SK-N-SH (cell line): ENCODE results near the gene MPZL1. TPM values are rescaled to one million over a fixed set of nuclear protein-coding genes. Genes with fewer than 3 reads are reported as not detected.

Experiments used
- CTCF ChIA-PET: fragments of 300-600, 350-600 bp; formaldehyde crosslinking; extraction: SDS; loops from one replicate; lab custom pipeline; 2021; lab: Yijun Ruan, JAX
- POLR2A ChIA-PET: fragments of 350-600 bp; sonication (Branson Sonifier 250); formaldehyde crosslinking; extraction: SDS; loops from one replicate; lab custom pipeline; 2020; ENCODE audit warnings: antibody characterized with exemption, inconsistent platforms; lab: Yijun Ruan, JAX
- DNase-seq: peaks from one replicate; pipeline ENCODE4 v3.0.0; 2012
- H2AFZ ChIP-seq: fragments of 200-600 bp; sonication (generic); 2 replicates; pipeline ENCODE4 v1.8.1; 2016; ENCODE audit warnings: antibody characterized with exemption, mild to moderate bottlenecking, low read depth
- H3F3A ChIP-seq: fragments of 200-600 bp; sonication (generic); replicated peaks from 2 replicates; pipeline ENCODE3; 2016; ENCODE audit warnings: antibody characterized with exemption, mild to moderate bottlenecking; ENCODE audit not compliant: insufficient read depth
- H3K27ac ChIP-seq, 2 experiments: fragments of 200-500 bp in 1 of 2; fragments of 200-600 bp in 1 of 2; sonication (Bioruptor generic) in 1 of 2; sonication (generic), shearing (Covaris generic) in 1 of 2; 2 replicates each; pipeline versions ENCODE4 v1.5.1 to v1.6.1; 2014 to 2016; ENCODE audit warnings: low read depth in 2 of 2, inconsistent platforms in 1 of 2, low read length in 1 of 2, mild to moderate bottlenecking in 1 of 2, mixed read lengths in 1 of 2
- H3K27me3 ChIP-seq: fragments of 200-600 bp; sonication (generic), shearing (Covaris generic); 2 replicates; pipeline ENCODE4 v1.6.1; 2016; ENCODE audit warnings: mixed run types; ENCODE audit not compliant: insufficient read depth
- H3K36me3 ChIP-seq, 2 experiments: fragments of 200-500 bp in 1 of 2; fragments of 200-600 bp in 1 of 2; sonication (Bioruptor generic) in 1 of 2; sonication (generic) in 1 of 2; replicated peaks in 1 of 2; 2 replicates each; pipeline versions ENCODE3 to v1.5.1; 2014 to 2016; ENCODE audit warnings: low read length in 1 of 2, mild to moderate bottlenecking in 1 of 2; ENCODE audit not compliant: insufficient read depth in 2 of 2, control insufficient read depth in 1 of 2
- H3K4me1 ChIP-seq, 2 experiments: fragments of 200-500 bp in 1 of 2; fragments of 200-600 bp in 1 of 2; sonication (Bioruptor generic) in 1 of 2; sonication (generic), shearing (Covaris generic) in 1 of 2; 2 replicates each; pipeline versions ENCODE4 v1.5.1 to v1.6.1; 2014 to 2016; ENCODE audit warnings: low read depth in 1 of 2, low read length in 1 of 2, mixed run types in 1 of 2; ENCODE audit not compliant: insufficient read depth in 2 of 2, control insufficient read depth in 1 of 2
- H3K4me2 ChIP-seq: fragments of 200-600 bp; sonication (generic), shearing (Covaris generic); 2 replicates; pipeline ENCODE4 v1.6.1; 2017; ENCODE audit warnings: mixed run types
- H3K4me3 ChIP-seq, 2 experiments: fragments of 200-500 bp in 1 of 2; fragments of 200-600 bp in 1 of 2; sonication (Bioruptor generic) in 1 of 2; sonication (generic), shearing (Covaris generic) in 1 of 2; 2 replicates each; pipeline versions ENCODE4 v1.5.1 to v1.8.1; 2014 to 2016; ENCODE audit warnings: low read depth in 2 of 2, inconsistent platforms in 1 of 2, low read length in 1 of 2, mild to moderate bottlenecking in 1 of 2, mixed read lengths in 1 of 2, moderate library complexity in 1 of 2
- H3K79me2 ChIP-seq: fragments of 200-600 bp; sonication (generic); 2 replicates; pipeline ENCODE4 v1.8.1; 2017; ENCODE audit warnings: mild to moderate bottlenecking; ENCODE audit not compliant: insufficient read depth
- H3K9ac ChIP-seq: fragments of 200-600 bp; sonication (generic); 2 replicates; pipeline ENCODE4 v1.6.1; 2017; ENCODE audit warnings: mixed run types
- H3K9me2 ChIP-seq: fragments of 200-600 bp; sonication (generic); 2 replicates; pipeline ENCODE4 v1.6.1; 2017; ENCODE audit warnings: mixed run types
- H3K9me3 ChIP-seq: fragments of 200-600 bp; sonication (generic); 2 replicates; pipeline ENCODE4 v1.6.1; 2017; ENCODE audit warnings: mixed run types, mild to moderate bottlenecking, moderate library complexity
- H4K20me1 ChIP-seq: fragments of 200-600 bp; sonication (generic); 2 replicates; pipeline ENCODE4 v1.6.1; 2017; ENCODE audit warnings: mild to moderate bottlenecking, mixed run types; ENCODE audit not compliant: insufficient read depth
- CHD2 ChIP-seq: fragments of 150-350 bp; IDR thresholded peaks from 2 replicates; pipeline ENCODE4 v1.6.1; 2018; ENCODE audit warnings: low read length; ENCODE audit not compliant: partially characterized antibody
- EP300 ChIP-seq, 2 experiments: IDR thresholded peaks; 2 replicates each; pipeline versions ENCODE4 v1.4.0 to v1.6.1; 2012; ENCODE audit warnings: borderline replicate concordance in 1 of 2, low read depth in 1 of 2, low read length in 1 of 2
- FOXJ3 ChIP-seq: sonication (generic); formaldehyde crosslinking; IDR thresholded peaks from 2 replicates; pipeline ENCODE4 v1.5.1; 2020; ENCODE audit warnings: mild to moderate bottlenecking, missing genetic modification reagents
- GABPA ChIP-seq: IDR thresholded peaks from 2 replicates; pipeline ENCODE4 v1.4.0; 2012; ENCODE audit warnings: low read depth, mild to moderate bottlenecking
- GATA2 ChIP-seq: sonication (generic); formaldehyde crosslinking; IDR thresholded peaks from 2 replicates; pipeline ENCODE4 v1.5.0; 2020; ENCODE audit warnings: mild to moderate bottlenecking, missing genetic modification reagents
- JUND ChIP-seq: IDR thresholded peaks from 2 replicates; pipeline ENCODE4 v1.4.0; 2012
- MEF2A ChIP-seq: IDR thresholded peaks from 2 replicates; pipeline ENCODE4 v1.4.0; 2012; ENCODE audit warnings: low read depth, borderline replicate concordance
- MXI1 ChIP-seq: IDR thresholded peaks from 2 replicates; pipeline ENCODE4 v1.6.1; 2012; ENCODE audit warnings: mild to moderate bottlenecking, low read depth, low read length, improper control_type of control experiment
- NFIC ChIP-seq: IDR thresholded peaks from 2 replicates; pipeline ENCODE4 v1.4.0; 2012; ENCODE audit warnings: borderline replicate concordance
- POLR2AphosphoS5 ChIP-seq: IDR thresholded peaks from 2 replicates; pipeline ENCODE4 v1.6.1; 2012; ENCODE audit warnings: low read depth, low read length
- RAD21 ChIP-seq: IDR thresholded peaks from 2 replicates; pipeline ENCODE4 v1.6.1; 2012; ENCODE audit warnings: mild to moderate bottlenecking, low read length
- RFX5 ChIP-seq: IDR thresholded peaks from 2 replicates; pipeline ENCODE4 v1.6.1; 2012; ENCODE audit warnings: mild to moderate bottlenecking, improper control_type of control experiment, low read length
- RXRA ChIP-seq: IDR thresholded peaks from 2 replicates; pipeline ENCODE4 v1.4.0; 2012; ENCODE audit warnings: low read depth, mild to moderate bottlenecking, borderline replicate concordance
- SIN3A ChIP-seq: IDR thresholded peaks from 2 replicates; pipeline ENCODE4 v1.6.1; 2012; ENCODE audit warnings: low read depth, mild to moderate bottlenecking, low read length, moderate library complexity, borderline replicate concordance
- TCF12 ChIP-seq: IDR thresholded peaks from 2 replicates; pipeline ENCODE4 v1.4.0; 2012
- TEAD4 ChIP-seq: IDR thresholded peaks from 2 replicates; pipeline ENCODE4 v1.4.0; 2012; ENCODE audit warnings: mild to moderate bottlenecking, borderline replicate concordance; ENCODE audit not compliant: insufficient read depth
- whole genome bisulfite sequencing: methylation state at CpG from one replicate; pipeline ENCODE4 v1.1.6; 2017; ENCODE audit warnings: low lambda C conversion rate; 5-methylcytosine and 5-hydroxymethylcytosine counted together
- polyA plus RNA-seq, 3 experiments: library from polyadenylated mRNA; depleted of rRNA; stranded (reverse); fragments of >200 nt; gene quantifications; 2 replicates each; pipeline ENCODE4 v1.2.3, GENCODE V29; 2012
- TF ChIP-seq, protein P1 (sequence below): IDR thresholded peaks from 2 replicates; pipeline ENCODE4 v1.4.0; 2012; ENCODE audit warnings: low read depth
- TF ChIP-seq, protein P2 (sequence below): IDR thresholded peaks from 2 replicates; pipeline ENCODE4; 2012
- TF ChIP-seq, protein P3 (sequence below): IDR thresholded peaks from 2 replicates; pipeline ENCODE4 v1.4.0; 2012; ENCODE audit warnings: low read depth, borderline replicate concordance

MPZL1 gene
- polyA plus RNA-seq, 1 of the 3 experiments (the other 2 are of a cell fraction) = 27.3 TPM

DNA sequence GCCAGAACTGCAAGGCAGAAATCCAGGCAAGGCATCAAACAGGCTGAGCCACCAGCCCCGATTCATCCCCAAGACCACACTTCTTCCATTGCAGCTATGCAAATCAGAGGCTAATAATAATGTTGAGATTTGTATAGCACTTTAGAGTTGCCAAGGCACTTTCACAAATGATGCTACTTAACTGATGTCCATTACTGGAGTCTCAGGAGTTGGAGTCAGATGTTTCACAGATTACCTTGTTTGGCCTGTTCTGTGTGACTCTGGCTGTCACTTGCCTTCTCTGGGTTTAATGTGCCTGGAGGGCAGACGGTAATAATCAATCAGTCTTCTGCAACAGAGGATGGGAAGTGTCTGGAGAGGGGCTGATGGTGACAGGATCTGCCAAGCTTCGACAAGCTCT, 40.8 kb upstream of the MPZL1 start:
- TF ChIP-seq JUND (no peak), EP300 (IDR thresholded peaks at IDR 0.05; ENCODE audit: borderline replicate concordance in 1 of 2, low read depth in 1 of 2, low read length in 1 of 2) (peak in 1 of 2 experiments; percentile 35; a peak in 1 of 4 replicates), GATA2 (CRISPR knock-in tag) (peak; percentile 23; the same call in 1 of the 2 replicates)
- ChIA-PET CTCF (interaction anchor here (0.6 to 1.5 kb wide), 5 partner anchors 10 to 771 kb away, joined by 3 to 6 read pairs (median 3); no protein-coding TSS in a partner anchor), POLR2A (no interaction called here)
- Histone ChIP-seq H2AFZ (no peak overlapping the region), H3F3A (no peaks in the 10 kb centered on the region), H3K27ac (no peak overlapping the region), H3K4me2 (no peak overlapping the region), H3K36me3 (no peaks in the 10 kb centered on the region), H3K27me3 (no peaks in the 10 kb centered on the region), H4K20me1 (no peaks in the 10 kb centered on the region), H3K4me1 (peaks cover 8 to 31% of the 10 kb centered on the region in 2 experiments; a peak in 3 of 4 replicates), H3K9ac (no peak overlapping the region), H3K9me3 (no peaks in the 10 kb centered on the region), H3K9me2 (no peaks in the 10 kb centered on the region), H3K4me3 (no peak overlapping the region), H3K79me2 (no peaks in the 10 kb centered on the region)
- DNase-seq = peak; percentile 44
- WGBS = 43% methylated on average over 2 of the region's 3 CpGs

DNA sequence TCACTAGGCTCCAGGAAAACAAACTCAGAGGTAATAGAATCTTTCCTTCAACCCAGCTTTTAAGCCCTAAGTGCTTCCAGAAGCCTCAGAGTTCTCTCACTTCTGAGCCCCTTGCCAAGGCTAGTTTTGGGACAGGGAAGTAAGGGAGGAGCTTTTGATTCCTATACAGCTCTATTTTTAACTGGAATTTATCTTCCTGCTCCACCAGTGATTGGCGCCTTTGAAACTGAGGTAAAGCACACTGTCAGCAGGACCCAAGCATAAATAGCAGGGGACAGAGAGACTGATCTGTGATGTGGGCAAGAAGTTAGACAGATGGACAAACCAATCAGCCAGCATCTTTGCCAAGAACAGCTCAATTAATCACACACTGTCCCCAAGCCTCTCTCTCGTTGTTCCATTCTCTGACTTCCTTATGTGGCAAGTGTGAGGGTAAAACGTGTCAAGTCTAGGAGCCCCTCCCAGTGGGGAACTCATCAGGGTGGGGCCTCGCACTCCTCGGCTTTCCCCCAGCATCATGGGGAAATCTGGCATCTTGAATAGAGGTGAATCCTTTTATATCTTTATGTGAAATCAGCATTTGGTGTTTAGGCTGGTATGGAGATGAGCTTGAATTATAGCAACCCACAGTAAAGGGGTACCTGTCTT, 40.2 kb upstream of the MPZL1 start:
- POLR2A ChIA-PET = no interaction called here
- CTCF ChIA-PET = interaction anchor here (0.6 to 1.5 kb wide), 4 partner anchors 11 to 771 kb away, joined by 3 to 6 read pairs (median 3); no protein-coding TSS in a partner anchor

DNA sequence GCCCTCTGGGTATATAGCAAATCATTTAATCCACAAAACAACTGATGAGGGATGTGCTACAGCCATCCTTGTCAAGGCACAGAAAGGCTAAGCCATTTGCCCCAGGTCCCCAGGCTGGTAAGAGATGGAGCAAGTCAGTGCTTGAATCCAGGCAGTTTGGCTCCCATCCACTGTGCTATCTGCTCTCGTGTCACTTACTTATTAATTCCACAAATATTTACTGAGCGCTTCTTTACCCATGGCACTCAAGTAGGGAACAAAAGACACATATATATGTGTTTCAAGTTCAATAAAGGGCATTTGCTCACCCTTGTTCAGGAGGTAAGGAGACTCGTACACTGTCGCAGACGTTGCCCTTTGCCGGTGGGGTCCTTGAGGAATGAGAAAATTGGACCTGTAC, 38.6 kb upstream of the MPZL1 start:
- 81% methylated on average over 6 of the region's 6 CpGs for WGBS
- no peak for DNase-seq
- Histone ChIP-seq H3K79me2 (no peaks in the 10 kb centered on the region), H3K4me3 (no peak overlapping the region), H2AFZ (no peak overlapping the region), H3K27ac (peak overlapping the region in 1 of 2 experiments; percentile 58; a peak in 2 of 4 replicates), H3K4me1 (peaks cover 8 to 34% of the 10 kb centered on the region in 2 experiments; a peak in 3 of 4 replicates), H3K9me3 (no peaks in the 10 kb centered on the region), H3F3A (peaks cover under 1% of the 10 kb centered on the region), H4K20me1 (no peaks in the 10 kb centered on the region), H3K9me2 (no peaks in the 10 kb centered on the region), H3K27me3 (no peaks in the 10 kb centered on the region), H3K4me2 (peak overlapping the region; percentile 68; the same call in 1 of the 2 replicates), H3K9ac (no peak overlapping the region), H3K36me3 (no peaks in the 10 kb centered on the region)
- TF ChIP-seq RXRA (no peak), TCF12 (no peak), CHD2 (no peak), MEF2A (no peak), MXI1 (no peak), GABPA (no peak), RFX5 (no peak), NFIC (no peak), TEAD4 (no peak), RAD21 (no peak), SIN3A (no peak)
- TF ChIP-seq, protein P1, sequence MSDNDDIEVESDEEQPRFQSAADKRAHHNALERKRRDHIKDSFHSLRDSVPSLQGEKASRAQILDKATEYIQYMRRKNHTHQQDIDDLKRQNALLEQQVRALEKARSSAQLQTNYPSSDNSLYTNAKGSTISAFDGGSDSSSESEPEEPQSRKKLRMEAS = no peak
- TF ChIP-seq, protein P2, sequence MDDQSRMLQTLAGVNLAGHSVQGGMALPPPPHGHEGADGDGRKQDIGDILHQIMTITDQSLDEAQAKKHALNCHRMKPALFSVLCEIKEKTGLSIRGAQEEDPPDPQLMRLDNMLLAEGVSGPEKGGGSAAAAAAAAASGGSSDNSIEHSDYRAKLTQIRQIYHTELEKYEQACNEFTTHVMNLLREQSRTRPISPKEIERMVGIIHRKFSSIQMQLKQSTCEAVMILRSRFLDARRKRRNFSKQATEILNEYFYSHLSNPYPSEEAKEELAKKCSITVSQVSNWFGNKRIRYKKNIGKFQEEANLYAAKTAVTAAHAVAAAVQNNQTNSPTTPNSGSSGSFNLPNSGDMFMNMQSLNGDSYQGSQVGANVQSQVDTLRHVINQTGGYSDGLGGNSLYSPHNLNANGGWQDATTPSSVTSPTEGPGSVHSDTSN = no peak
- TF ChIP-seq, protein P3, sequence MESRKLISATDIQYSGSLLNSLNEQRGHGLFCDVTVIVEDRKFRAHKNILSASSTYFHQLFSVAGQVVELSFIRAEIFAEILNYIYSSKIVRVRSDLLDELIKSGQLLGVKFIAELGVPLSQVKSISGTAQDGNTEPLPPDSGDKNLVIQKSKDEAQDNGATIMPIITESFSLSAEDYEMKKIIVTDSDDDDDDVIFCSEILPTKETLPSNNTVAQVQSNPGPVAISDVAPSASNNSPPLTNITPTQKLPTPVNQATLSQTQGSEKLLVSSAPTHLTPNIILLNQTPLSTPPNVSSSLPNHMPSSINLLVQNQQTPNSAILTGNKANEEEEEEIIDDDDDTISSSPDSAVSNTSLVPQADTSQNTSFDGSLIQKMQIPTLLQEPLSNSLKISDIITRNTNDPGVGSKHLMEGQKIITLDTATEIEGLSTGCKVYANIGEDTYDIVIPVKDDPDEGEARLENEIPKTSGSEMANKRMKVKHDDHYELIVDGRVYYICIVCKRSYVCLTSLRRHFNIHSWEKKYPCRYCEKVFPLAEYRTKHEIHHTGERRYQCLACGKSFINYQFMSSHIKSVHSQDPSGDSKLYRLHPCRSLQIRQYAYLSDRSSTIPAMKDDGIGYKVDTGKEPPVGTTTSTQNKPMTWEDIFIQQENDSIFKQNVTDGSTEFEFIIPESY = no peak
- CTCF ChIA-PET = interaction anchor here (1.3 kb wide), 1 partner anchor 83 kb away, joined by 9 read pairs; no protein-coding TSS in a partner anchor
- POLR2A ChIA-PET = no interaction called here

More for the DNA sequence above, 40.2 kb upstream of the MPZL1 start:
- DNase-seq = no peak
- Histone ChIP-seq H3K4me2 (no peak overlapping the region), H3K9me3 (no peaks in the 10 kb centered on the region), H2AFZ (no peak overlapping the region), H3F3A (no peaks in the 10 kb centered on the region)
- TF ChIP-seq POLR2AphosphoS5 (no peak), FOXJ3 (CRISPR knock-in tag) (no peak)
- TF ChIP-seq, all 33 proteins: peak for 0
- H3K4me3 ChIP-seq = no peak overlapping the region
- no peaks in the 10 kb centered on the region for H3K9me2 ChIP-seq
- H3K36me3 ChIP-seq = no peaks in the 10 kb centered on the region
- H3K9ac ChIP-seq = no peak overlapping the region
- no peaks in the 10 kb centered on the region for H3K79me2 ChIP-seq
- no peaks in the 10 kb centered on the region for H3K27me3 ChIP-seq
- 79% methylated on average over 5 of the region's 5 CpGs for WGBS
- peaks cover 8 to 31% of the 10 kb centered on the region in 2 experiments; a peak in 3 of 4 replicates for H3K4me1 ChIP-seq
- no peak overlapping the region for H3K27ac ChIP-seq
- H4K20me1 ChIP-seq = no peaks in the 10 kb centered on the region
